Hematopoietic multipotent progenitor cell treated with erythropoietin and hydrocortisone succinate and interleukin-3 and kit ligand, for 4 days (in vitro differentiated cells): ENCODE results near the gene COPS4.
"Not testable (repeated sequence)": the region's sequence is repeated elsewhere in the genome, so short reads cannot be mapped to it uniquely, and the experiment has no call there.

Experiments used
- DNase-seq: peaks from one replicate; pipeline ENCODE4 v3.0.0-alpha.2; 2015

COPS4 gene

GRCh38 chr4:83034630-83035494, at the start of gene COPS4:
TSS of gene COPS4 (plus strand) at chr4:83035183. CDS start at chr4:83035225, 42 bp downstream.
- peak; percentile 100 for DNase-seq

GRCh38 chr4:82987519-82987918, 47.5 kb upstream of the COPS4 start:
- not testable (repeated sequence) for DNase-seq

GRCh38 chr4:82988323-82988832, 46.6 kb upstream of the COPS4 start:
- no peak for DNase-seq

DNA sequence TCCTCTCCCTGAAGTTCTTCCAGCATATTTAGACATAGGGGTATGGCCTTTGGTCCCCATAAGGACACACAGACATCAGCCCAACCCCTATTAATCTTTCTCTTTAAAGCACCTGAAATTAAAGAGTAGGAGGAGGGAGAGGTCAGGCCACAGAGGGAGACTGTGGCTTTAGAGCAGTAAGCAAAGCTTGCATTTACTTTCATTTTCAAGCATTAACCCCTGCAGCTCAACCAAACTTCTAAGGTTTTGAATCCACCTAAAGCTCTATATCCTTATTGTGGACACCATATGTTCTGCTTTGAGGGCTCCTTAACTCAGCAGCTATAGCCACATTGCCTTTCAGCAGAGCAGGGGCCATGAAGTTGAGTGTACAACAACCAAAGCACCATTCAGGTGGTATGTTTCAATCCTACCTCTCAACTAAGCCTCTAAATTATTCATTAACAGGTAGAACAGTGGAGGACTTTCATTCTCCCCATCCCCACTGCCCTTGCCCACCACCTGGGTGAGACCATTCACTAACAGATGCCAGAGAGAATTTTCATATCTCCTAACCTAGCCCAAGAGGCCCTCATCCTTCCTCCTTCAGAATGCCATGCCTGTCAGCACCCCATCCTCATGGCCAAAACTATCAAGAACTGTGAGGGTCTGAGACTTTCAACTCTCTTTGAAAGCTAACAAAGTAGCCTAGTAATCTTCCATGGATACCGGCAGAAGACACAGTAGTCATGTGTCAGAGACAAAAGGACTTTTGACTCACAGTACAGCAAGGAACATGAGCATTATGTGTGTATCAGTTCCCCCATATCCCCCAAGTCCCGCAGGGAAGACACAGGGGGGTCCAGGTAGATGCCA, 45.2 kb upstream of the COPS4 start:
- peak; percentile 49 for DNase-seq

DNA sequence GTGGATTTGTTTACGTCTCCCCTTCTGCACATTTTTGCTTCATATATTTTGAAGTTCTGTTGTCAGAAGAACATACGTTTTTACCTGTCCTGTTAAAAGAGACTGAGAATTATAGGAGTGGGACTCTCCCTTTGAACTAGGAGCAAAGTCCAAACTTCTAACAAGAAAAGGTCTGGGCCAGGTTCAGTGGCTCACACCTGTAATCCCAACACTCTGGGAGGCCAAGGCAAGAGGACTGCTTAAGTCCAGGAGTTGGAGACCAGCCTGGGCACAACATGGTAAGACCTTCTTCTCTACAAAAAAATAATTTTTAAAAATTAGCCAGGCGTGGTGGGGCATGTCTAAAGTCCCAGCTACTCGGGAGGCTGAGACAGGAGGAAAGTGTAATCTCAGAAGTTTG, 40.1 kb upstream of the COPS4 start:
- no peak for DNase-seq

DNA sequence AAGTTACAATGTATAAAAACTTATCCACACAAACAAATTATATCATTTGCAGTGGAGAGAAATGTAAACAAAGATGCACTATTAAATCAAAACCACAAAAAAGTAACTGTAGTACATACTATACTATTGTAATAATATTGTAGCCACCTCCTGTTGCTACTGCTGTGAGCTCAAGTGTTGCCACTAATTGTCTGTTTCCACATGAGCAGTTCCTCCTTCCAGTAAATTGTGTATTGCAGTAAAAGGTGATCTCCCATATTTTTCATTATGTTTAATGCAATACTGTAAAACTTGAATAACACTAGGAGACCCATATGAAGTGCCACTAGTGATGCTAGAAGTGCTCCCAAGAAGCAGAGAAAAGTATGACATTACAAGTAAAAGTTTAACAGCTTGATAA, 36.1 kb upstream of the COPS4 start:
- DNase-seq, result peak; percentile 18

DNA sequence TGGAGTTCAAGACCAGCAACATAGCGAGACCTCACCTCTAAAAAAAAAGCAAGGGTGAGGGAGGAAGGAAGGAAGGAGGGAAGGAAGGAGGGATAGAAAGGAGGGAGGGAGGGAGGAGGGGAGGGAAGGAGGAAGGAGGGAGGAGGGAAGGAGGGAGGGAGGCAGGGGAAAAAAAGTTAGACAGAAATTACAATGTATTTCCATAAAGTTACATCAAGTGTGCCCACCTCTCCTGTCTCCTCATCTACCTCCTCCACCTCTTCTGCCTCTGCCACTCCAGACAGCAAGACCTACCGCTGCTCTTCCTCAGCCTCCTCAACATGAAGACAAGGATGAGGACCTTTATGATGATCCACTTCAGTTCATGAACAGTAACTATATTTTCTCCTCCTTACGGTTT, 32.7 kb upstream of the COPS4 start:
- no peak for DNase-seq

- not testable (repeated sequence) for DNase-seq
Measured at GRCh38 chr4:83003044-83003791, 31.8 kb upstream of the COPS4 start.

DNA sequence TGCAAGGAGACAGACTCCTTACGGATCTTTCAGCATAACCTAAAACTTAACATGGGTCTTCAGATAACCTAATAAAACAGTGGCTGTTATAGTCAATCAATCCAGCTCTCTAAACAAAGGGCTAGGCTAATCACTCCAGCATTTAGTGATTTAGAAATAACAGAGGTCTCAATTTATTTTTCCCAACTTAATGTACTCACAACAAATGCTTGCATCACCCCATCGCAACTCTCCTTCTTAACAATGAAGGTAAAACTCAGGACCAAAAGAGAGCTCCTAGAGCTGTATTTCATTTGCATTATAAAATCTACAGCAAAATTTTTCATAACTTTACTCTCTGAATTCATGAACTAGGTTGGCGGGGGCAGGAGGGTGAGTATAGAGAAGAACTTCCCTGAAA, 25.5 kb upstream of the COPS4 start:
- no peak for DNase-seq

DNA sequence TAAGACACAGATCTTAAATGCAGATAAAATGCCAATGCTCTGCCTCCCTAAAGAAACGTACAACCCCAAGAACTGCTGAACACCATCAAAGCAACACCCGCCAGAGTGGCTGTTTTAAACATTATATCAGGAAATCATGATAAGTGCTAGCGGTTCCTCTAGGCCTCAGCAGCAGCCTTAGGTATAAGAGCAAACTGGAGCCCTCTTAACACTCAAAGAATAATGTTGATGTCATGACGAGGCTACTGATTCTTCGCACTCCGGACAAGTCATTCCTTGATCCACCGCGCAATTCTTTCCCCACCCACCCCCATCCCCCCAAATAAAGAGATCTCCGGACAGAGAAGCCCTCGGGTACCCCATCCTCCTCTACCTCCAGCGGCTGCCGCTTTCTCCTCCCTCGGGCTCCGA, 24.9 kb upstream of the COPS4 start:
- DNase-seq, result peak; percentile 65

GRCh38 chr4:83010522-83011318, 24.3 kb upstream of the COPS4 start, which contains the start of gene LIN54:
TSS of gene LIN54 (minus strand) at chr4:83010823. CDS start at chr4:82984844, 25,979 bp downstream.
- DNase-seq, result peak; percentile 93

DNA sequence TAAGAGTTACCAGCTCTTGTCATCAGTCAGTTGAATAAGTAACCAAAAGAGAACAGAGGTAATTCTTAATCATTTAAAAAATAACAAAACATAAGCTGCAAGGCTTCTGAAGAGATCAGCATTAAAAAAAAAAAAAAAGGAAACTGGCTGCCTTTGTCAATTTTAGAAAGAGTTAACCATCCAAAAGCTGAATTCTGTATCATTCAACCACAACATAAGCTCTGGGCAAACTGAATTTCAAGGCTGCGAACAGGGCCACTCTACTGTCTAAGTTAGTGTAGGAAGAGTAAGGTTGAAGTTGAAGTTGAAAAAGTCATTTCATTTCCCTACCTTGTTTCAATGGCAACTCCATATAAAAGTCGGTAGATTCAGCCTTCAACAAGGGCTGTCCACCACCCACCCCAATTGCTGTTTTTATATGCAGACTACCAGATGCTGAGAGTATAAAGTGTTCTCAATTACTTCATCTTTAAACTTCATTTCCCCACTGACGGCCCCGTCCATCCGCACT, 23.2 kb upstream of the COPS4 start:
- DNase-seq, result no peak

DNA sequence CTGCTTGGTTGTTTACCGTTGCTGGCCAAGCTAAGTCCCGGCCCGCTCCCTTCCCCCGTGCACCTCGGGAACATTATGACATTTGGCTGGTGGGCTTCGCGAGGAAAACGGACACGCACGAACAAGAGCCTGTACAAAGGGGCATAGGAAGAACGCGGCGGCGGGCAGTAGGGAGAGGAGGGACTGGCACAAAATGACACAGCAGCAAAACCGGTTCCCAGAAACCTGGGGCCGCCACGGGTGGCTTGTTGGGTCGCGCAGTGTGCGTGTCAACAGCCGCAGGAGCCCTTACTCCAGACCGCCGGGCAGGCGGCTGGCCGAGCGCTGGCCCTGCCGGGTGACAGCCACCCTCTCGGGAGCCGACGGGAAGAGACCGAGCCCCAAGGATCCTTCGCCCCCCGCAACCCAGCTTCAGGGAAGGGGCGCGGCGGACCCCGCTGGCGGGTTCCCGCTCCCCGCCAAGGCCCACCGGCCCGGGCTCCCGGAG, 22.7 kb upstream of the COPS4 start:
- peak; percentile 66 for DNase-seq

DNA sequence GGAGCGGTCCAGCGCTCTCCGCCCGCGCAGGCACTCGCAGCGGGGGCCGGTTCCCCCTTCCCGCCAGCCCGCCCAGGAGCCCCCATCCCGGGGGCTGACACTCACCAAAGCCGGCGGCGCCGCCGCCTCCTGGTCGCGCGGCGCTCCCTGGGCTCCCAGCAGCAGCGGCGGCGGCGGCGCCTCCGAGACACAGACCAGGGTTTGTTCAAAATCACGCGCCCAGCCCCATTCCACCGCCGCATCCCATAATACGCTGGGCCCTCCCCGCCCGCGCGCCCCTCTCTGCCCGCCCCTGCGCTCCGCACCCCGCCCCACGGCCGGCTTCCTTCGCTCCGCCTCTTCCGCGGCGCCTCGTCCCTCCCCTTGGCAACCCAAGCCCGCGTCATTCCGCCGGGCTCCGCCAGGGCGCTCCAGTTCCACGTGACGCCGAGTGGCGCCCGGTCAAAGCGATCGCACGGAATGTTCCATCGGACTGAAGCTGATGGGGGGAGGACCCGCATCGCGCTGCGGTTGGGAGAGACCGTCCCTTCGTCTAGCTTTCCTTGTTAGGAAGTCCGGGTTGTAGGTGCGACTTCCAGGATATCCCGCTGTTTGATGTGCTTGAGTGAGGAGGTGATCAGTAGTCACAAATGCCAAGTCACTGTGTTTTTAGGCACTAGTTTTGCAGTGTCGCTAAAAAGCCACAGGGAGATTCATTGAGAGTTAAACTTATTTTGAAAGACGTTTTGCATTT, 22.1 kb upstream of the COPS4 start:
- peak; percentile 99 for DNase-seq

DNA sequence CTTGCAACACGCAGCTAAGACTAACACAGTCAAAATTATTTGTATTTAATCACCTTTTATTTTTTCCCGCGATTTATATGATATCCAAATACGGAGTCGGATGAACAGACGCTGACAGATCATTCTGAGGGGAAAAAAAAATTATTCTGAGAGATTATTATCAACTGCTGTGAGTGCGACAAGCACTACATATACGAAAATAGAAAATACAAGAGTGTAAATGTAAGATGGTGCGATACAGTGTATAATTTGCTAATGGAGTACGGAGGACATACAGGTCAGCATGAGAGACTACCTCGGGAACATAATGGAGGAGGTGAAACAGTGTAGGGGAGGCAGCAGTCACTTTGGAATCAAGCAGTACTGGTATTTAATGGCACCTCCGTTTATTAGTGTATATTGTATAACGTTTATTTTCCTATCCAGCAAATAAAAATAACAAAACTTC, 21.5 kb upstream of the COPS4 start:
- DNase-seq, result no peak

- DNase-seq, result peak; percentile 62
Measured at GRCh38 chr4:83013902-83014301, 21.1 kb upstream of the COPS4 start.

- peak; percentile 94 for DNase-seq
Measured at GRCh38 chr4:83019794-83020494, 15.0 kb upstream of the COPS4 start.

- DNase-seq, result no peak
Measured at GRCh38 chr4:83022724-83023450, 12.1 kb upstream of the COPS4 start.

DNA sequence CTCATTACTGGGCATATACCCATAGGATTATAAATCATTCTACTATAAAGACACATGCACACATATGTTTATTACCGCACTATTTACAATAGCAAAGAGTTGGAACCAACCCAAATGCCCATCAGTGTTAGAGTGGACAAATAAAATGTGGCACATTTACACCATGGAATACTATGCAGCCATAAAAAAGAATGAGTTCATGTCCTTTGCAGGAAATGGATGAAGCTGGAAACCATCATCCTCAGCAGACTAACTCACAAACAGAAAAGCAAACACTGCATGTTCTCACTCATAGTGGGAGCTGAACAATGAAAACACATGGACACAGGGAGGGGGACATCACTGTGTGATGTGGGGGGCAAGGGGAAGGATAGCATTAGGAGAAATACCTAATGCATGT, 11.4 kb upstream of the COPS4 start:
- not testable (repeated sequence) for DNase-seq
